HUES6 (cell line): Measurements from ENCODE around the gene SOHLH1.

Experiments
- H3K27ac ChIP-seq: 2 replicates; pipeline ENCODE4 v1.7.0; 2013; ENCODE audit warnings: low read depth, mild to moderate bottlenecking, low read length, inconsistent platforms
- H3K27me3 ChIP-seq: 2 replicates; pipeline ENCODE4 v1.6.1; 2013; ENCODE audit warnings: low read length; ENCODE audit not compliant: control insufficient read depth, insufficient read depth
- H3K36me3 ChIP-seq: 2 replicates; pipeline ENCODE4 v1.6.1; 2013; ENCODE audit warnings: low read length; ENCODE audit not compliant: control insufficient read depth, insufficient read depth
- H3K4me1 ChIP-seq: 2 replicates; pipeline ENCODE4 v1.6.1; 2013; ENCODE audit warnings: low read length; ENCODE audit not compliant: control insufficient read depth, insufficient read depth
- H3K4me3 ChIP-seq: 2 replicates; pipeline ENCODE4 v1.5.1; 2013; ENCODE audit warnings: low read depth, low read length
- H3K9ac ChIP-seq: one replicate; pipeline ENCODE4 v1.6.1; 2013; ENCODE audit warnings: mild to moderate bottlenecking, low read length
- H3K9me3 ChIP-seq: 2 replicates; pipeline ENCODE4 v1.6.1; 2013; ENCODE audit warnings: low read depth, low read length; ENCODE audit not compliant: control insufficient read depth, insufficient read depth

Gene SOHLH1

DNA sequence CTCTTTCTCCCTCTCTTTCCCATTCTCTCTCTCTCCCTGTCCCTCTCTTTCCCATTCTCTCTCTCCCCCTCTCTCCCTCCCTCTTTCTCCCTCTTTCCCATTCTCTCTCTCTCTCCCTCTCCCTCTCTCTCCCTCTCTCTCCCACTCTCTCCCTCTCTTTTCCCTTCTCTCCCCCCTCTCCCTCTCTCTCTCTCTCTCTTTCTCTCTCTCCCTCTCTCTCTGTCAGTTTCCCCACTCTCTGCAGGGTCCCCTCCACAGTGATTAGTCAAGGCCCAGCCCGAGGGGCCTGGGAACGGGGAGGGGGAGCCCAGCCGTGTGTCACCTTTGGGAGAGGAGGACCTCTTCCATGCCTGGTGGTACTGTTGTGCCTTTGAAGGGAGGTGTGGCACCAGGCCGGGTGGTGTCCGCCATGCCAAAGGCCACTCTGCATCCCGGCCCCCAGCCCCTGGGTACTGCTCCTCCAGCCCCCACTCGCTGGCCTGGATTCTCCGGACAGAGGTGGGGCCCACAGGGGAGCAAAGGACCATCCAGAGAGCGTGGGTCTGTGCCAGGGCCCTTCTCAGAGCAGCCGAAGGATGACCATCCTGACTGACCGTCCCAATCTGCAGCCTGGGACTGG, 28.1 kb upstream of the SOHLH1 start:
- Histone ChIP-seq H3K4me3 (no peak overlapping the region), H3K9ac (no peak overlapping the region), H3K36me3 (no peaks in the 10 kb centered on the region), H3K9me3 (peaks cover 9% of the 10 kb centered on the region; the same call in 1 of the 2 replicates), H3K27ac (no peak overlapping the region), H3K27me3 (no peaks in the 10 kb centered on the region), H3K4me1 (peaks cover 5% of the 10 kb centered on the region; the same call in 1 of the 2 replicates)

DNA sequence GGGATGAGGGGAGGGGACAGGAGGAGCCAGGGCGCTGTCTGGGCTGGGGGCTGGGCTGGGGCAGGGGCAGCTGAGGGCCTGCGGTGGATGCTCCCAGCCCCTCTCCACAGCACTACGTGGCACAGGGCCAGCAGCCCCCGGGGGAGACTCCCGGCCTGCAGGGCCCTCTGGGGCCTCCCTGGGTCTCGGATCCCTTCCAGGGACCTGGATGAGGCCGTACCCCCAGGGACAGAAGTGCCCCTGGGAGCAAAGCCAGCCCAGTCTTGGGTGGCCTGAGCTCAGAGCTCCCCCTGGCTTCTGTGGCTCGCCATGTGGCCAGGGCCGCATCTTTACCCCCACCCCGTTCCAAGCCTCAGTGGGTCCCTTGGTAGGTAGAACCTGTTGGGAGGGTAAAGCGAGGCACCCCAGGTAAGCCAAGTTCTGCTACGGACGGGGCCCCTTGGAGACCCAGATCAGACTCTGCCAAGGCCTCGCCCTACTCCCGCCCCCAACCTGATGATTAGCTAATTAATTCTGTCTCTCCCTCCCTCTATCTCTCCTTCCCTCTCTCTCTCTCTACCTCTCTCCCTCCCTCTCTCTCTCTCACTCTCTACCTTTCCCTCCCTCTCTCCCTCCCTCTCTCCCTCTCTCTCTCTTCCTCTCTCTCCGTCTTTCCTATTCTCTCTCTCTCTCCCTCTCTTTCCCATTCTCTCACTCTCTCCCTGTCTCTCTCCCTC, 27.0 kb upstream of the SOHLH1 start:
- H3K4me3 ChIP-seq, result no peak overlapping the region
- peaks cover 5% of the 10 kb centered on the region; the same call in 1 of the 2 replicates for H3K4me1 ChIP-seq
- H3K27ac ChIP-seq, result no peak overlapping the region

DNA sequence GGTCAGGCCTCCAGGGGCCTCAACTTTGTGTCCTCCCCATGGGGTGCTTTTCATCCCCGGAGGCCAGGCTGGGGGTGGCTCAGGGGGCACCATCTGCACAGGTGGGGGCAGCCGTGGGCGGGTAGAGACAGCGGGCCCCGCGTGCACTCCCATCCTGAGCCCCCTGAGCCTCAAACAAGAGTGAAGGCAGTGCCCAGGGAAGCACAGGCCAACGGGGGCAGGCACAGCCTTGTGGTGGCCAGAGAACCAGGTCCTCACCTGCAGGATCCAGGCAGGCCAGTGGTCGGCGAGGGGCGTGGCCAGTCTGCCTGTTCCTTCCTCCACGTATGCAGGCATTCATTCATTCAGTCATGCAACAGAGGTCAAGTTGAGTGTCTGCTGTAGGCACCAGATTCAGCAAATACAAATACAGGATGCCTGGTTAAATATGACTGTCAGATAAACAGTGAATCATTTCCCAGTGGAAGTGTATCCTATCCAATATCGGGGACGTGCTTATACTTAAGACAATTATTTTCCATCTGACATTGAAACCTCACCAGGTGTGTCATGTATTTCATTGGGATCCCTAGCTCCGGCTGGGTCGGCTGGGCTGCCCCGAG, 25.0 kb upstream of the SOHLH1 start:
- Histone ChIP-seq H3K9ac (no peak overlapping the region), H3K36me3 (no peaks in the 10 kb centered on the region), H3K27ac (no peak overlapping the region), H3K27me3 (no peaks in the 10 kb centered on the region), H3K9me3 (no peaks in the 10 kb centered on the region), H3K4me3 (no peak overlapping the region), H3K4me1 (peaks cover 5% of the 10 kb centered on the region; the same call in 1 of the 2 replicates)

More for the DNA sequence above, 27.0 kb upstream of the SOHLH1 start:
- Histone ChIP-seq H3K27me3 (no peaks in the 10 kb centered on the region), H3K36me3 (no peaks in the 10 kb centered on the region), H3K9me3 (peaks cover 5% of the 10 kb centered on the region; the same call in 1 of the 2 replicates), H3K9ac (no peak overlapping the region)

DNA sequence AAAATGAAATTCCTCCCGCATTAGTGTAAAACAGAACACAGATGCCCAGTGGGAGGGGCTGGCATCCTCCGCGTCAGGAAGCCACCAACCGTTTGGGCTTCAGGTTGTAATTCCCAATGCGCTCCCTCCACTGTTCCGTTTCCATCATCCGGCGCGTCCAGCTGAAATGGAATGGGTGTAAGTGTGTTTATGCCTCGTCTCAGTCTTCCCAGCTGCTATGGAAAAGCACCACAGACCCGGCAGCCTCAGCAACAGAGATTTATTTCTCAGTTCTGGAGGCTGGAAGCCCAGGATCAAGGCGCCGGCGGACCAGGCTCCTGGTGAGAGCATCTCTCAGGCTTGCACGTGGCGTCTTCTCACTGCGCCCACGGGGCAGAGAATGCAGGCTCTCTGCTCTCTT, 23.1 kb upstream of the SOHLH1 start:
- H3K4me1 ChIP-seq, result peaks cover 5% of the 10 kb centered on the region; the same call in 1 of the 2 replicates
- peaks cover 4% of the 10 kb centered on the region; the same call in 1 of the 2 replicates for H3K27me3 ChIP-seq

GRCh38 chr9:135719472-135719871, 20.2 kb upstream of the SOHLH1 start:
- no peaks in the 10 kb centered on the region; the same call in 1 of the 2 replicates for H3K4me1 ChIP-seq
- H3K27me3 ChIP-seq, result peaks cover 32% of the 10 kb centered on the region
- no peak overlapping the region for H3K4me3 ChIP-seq
- H3K9ac ChIP-seq, result no peak overlapping the region
- H3K36me3 ChIP-seq, result no peaks in the 10 kb centered on the region
- H3K9me3 ChIP-seq, result no peaks in the 10 kb centered on the region
- no peak overlapping the region for H3K27ac ChIP-seq

More for the DNA sequence above, 23.1 kb upstream of the SOHLH1 start:
- H3K36me3 ChIP-seq, result no peaks in the 10 kb centered on the region
- H3K4me3 ChIP-seq, result no peak overlapping the region
- no peak overlapping the region for H3K27ac ChIP-seq
- no peak overlapping the region for H3K9ac ChIP-seq
- H3K9me3 ChIP-seq, result no peaks in the 10 kb centered on the region

- no peaks in the 10 kb centered on the region; the same call in 1 of the 2 replicates for H3K4me1 ChIP-seq
- H3K9me3 ChIP-seq, result no peaks in the 10 kb centered on the region
- no peak overlapping the region for H3K4me3 ChIP-seq
- H3K27ac ChIP-seq, result no peak overlapping the region
- no peak overlapping the region for H3K9ac ChIP-seq
- peaks cover 36% of the 10 kb centered on the region for H3K27me3 ChIP-seq
- no peaks in the 10 kb centered on the region for H3K36me3 ChIP-seq
Measured at GRCh38 chr9:135718616-135719015, 19.3 kb upstream of the SOHLH1 start.

- no peak overlapping the region for H3K4me3 ChIP-seq
- no peaks in the 10 kb centered on the region for H3K9me3 ChIP-seq
- peaks cover 48% of the 10 kb centered on the region for H3K27me3 ChIP-seq
- H3K4me1 ChIP-seq, result no peaks in the 10 kb centered on the region; the same call in 1 of the 2 replicates
- no peaks in the 10 kb centered on the region for H3K36me3 ChIP-seq
- H3K9ac ChIP-seq, result no peak overlapping the region
- H3K27ac ChIP-seq, result no peak overlapping the region
Measured at GRCh38 chr9:135717410-135717809, 18.1 kb upstream of the SOHLH1 start.

GRCh38 chr9:135716045-135716444, 16.8 kb upstream of the SOHLH1 start:
- peaks cover 62% of the 10 kb centered on the region for H3K27me3 ChIP-seq
- H3K4me1 ChIP-seq, result no peaks in the 10 kb centered on the region
- no peaks in the 10 kb centered on the region for H3K36me3 ChIP-seq
- H3K9ac ChIP-seq, result no peak overlapping the region
- no peaks in the 10 kb centered on the region for H3K9me3 ChIP-seq
- H3K27ac ChIP-seq, result no peak overlapping the region
- H3K4me3 ChIP-seq, result no peak overlapping the region

- no peak overlapping the region for H3K9ac ChIP-seq
- peak overlapping the region; percentile 36 for H3K4me3 ChIP-seq
- H3K27ac ChIP-seq, result no peak overlapping the region
- H3K36me3 ChIP-seq, result no peaks in the 10 kb centered on the region
- H3K9me3 ChIP-seq, result no peaks in the 10 kb centered on the region
- peaks cover 68% of the 10 kb centered on the region for H3K27me3 ChIP-seq
- H3K4me1 ChIP-seq, result no peaks in the 10 kb centered on the region
Measured at GRCh38 chr9:135715056-135715595, 15.8 kb upstream of the SOHLH1 start.

DNA sequence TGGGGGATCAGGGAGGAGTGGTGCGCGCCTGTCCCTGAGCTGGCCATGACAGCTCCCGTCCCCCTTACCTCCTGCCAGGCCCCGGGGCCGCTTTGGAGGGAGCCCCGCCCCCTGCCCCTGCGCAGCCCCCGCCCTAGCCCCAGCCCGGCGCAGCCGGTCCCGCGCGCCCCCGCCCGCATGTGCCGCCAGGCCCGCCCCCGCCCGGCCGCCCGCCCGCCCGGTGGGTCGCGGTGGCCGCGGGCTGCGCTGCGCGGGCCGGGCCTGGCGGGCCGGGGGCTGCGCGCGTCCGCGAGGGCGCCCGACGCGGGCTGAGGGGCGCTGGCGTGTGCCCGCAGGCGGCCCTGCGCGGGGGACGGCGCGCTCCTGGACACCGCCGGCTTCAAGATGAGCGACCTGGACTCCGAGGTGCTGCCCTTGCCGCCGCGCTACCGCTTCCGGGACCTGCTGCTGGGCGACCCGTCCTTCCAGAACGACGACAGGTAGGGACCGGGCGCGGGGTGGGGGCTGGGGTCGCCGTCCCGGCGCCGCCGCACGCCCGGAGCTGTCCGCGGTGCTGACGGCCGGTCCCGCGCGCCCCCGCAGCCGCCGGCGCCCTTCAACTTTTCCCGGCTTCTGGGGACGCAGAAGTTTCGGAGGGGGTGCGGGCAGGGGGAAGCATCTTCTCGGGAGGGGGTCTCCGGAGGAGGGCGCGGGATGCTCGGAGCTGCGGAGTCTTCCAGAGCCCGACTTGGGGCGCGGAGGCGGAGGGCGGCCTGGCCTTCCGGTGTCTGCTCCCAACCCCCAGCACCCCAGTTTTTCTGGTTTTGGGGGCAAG, 15.2 kb upstream of the SOHLH1 start:
- peak overlapping the region; percentile 62 for H3K4me3 ChIP-seq
- H3K27me3 ChIP-seq, result peaks cover 70% of the 10 kb centered on the region
- H3K9ac ChIP-seq, result no peak overlapping the region
- no peaks in the 10 kb centered on the region for H3K4me1 ChIP-seq
- no peaks in the 10 kb centered on the region for H3K9me3 ChIP-seq
- H3K27ac ChIP-seq, result no peak overlapping the region
- H3K36me3 ChIP-seq, result no peaks in the 10 kb centered on the region
